HG03060 (cell line): ENCODE measurements around the gene ATP6V1G3.
"Not testable (repeated sequence)": the region's sequence is repeated elsewhere in the genome, so short reads cannot be mapped to it uniquely, and the experiment has no call there.

ENCODE experiments used
- ATAC-seq: cut with Tn5 transposase; IDR thresholded peaks from one replicate; pipeline ENCODE4 v1.9.1; 2021; ENCODE audit warnings: low read depth, moderate number of reproducible peaks; ENCODE audit not compliant: unreplicated experiment

ATP6V1G3 gene, protein sequence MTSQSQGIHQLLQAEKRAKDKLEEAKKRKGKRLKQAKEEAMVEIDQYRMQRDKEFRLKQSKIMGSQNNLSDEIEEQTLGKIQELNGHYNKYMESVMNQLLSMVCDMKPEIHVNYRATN

DNA sequence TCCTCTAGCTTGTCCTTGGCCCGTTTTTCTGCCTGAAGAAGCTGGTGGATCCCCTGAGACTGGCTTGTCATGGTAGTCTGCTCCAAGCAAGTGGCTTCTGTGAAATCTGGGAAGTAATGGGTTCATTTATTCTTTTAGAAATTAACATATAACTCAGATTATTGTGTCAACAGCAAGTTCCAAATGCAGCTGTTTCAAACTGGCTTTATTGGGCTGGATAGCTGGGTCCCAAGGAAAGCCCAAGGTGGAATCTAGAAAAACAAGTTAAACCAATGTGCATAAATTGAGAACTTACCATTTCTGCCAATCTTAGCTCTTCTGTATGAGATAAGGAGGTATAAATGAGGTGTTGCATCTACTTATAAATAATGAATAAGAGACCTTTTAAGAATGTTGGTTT, at the start of gene ATP6V1G3:
TSS of gene ATP6V1G3 (minus strand) at position 101 of the 400 bp plus-strand sequence. CDS start at position 71, 30 bp downstream.
- ATAC-seq, result no peak

DNA sequence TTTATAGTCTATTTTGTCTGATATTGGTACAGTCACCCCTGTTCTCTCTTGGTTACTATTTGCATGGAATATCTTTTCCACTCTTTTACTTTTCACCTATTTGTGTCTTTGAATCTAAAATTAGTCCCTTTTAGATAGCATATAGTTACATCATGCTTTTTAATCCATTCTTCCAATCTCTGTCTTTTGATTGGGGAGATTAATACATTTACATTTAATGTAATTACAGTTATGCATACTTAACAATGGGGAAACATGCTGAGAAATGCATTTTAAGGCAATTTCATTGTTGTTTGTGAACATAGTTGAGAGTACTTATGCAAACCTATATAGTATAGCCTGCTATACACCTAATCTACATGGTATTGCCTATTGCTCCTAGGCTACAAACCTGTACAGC, 48.4 kb upstream of the ATP6V1G3 start:
- ATAC-seq, result no peak

DNA sequence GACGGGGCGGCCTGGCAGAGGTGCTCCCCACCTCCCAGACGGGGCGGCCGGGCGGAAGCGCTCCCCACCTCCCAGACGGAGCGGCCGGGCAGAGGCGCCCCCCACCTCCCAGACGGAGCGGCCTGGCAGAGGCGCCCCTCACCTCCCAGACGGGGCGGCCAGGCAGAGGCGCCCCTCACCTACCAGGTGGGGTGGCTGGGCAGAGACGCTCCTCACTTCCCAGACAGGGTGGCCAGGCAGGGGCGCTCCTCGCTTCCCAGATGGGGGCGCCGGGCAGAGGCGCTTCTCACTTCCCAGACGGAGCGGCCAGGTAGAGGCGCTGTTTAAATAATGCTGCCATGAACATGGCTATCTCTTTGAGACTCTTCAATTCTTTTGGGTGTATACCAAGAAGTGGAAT, 43.7 kb upstream of the ATP6V1G3 start:
- ATAC-seq, result no peak

DNA sequence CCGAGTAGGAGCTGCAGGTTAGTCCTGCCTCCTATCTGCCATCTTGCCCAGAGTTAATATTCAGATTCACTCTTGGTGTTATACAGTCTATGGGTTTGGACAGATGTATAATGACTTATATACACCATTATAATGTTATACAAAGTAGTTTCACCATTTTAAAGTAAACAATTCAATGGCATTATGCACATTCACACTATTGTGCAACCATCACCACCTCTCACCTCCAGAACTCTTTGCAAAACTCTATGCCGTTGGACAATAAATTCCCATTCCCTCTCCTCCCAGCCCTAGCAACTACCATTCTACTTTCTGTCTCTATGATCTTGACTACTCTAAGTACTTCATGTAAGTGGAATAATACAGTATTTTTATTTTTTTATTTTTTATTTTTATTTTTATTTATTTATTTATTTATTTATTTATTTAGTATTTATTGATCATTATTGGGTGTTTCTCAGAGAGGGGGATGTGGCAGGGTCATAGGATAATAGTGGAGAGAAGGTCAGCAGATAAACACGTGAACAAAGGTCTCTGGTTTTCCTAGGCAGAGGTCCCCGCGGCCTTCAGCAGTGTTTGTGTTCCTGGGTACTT, 42.8 kb upstream of the ATP6V1G3 start:
- not testable (repeated sequence) for ATAC-seq

- no peak for ATAC-seq
These were observed 37.0 kb upstream of the ATP6V1G3 start for GRCh38 chr1:198577444-198577843.

DNA sequence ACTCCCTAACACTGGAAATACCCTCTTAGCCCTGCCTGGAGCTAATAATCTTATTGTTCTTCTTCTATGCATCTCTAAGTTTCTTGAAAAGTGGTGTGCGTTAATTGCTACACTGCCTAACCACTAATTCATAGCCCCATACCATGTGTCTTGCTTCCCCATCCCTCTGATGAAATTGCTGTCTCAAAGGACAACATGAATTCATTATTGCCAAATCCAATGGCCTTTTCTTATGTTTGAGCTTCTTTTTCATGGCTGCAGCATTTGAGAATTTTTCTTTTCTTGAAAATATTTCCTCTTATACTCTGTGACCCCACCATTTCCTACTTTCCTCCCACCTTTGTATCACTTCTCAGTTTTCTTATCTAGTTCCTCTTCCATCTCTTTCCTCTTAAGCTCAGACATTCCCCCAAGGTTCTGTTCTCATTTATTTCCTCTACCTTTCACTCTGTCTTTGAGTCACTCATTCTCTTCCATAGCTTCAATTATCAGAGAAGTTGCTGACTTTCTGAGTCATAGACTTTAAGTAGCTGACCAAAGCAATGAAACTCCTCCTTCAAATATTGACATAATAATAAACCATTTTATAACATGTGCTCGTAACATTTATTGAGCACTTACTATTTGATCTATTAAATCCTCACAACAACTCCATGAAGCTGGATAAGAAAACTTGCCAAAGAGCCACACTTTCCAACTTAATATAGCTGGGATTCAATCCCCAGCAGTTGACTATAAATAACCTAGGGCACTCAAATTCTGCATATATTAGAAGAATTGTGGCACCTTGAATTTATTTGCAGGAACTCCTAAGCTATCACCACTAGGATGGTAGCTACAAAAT, 35.5 kb upstream of the ATP6V1G3 start:
- ATAC-seq, result peak; percentile 78

- ATAC-seq, result no peak
These were observed 34.8 kb upstream of the ATP6V1G3 start for GRCh38 chr1:198575292-198575691.

DNA sequence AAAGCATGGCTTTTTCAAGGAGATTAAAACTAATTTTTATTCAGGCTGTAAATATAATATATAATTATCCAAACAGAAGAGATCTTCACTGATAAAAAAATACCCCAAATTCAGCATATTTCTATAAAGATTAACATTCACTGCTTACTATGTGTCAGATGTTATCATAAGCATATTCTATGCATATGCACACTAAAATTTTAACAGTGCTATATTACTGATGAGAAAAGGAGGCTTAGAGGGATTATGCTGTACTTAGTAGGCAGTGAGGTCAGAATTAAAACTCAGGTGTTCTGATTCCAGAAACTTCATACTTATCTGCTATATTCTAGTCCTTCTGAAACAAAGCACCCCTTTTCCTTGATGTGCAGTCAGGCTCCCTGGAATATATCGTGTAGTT, 33.8 kb upstream of the ATP6V1G3 start:
- ATAC-seq, result no peak

DNA sequence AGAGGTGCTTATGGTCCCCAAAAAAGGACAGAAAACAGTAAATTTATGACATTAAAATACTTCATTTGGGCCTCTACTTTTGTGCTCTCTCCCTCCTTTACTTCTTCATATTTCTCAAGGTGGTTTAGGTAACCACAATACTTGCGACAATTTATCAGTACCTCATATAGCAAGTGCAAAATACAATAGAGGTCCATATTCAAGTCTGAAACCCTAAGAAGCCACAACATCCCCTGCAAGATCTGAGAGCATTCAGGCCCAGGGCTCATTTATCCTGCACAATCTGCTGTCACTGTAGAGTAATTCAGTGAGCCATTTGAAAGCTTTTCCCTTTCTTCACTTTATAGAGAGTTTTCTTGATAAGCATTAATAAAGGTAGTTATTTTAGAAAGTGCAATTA, 24.2 kb upstream of the ATP6V1G3 start:
- ATAC-seq, result no peak

GRCh38 chr1:198564157-198564556, 23.7 kb upstream of the ATP6V1G3 start:
- ATAC-seq, result no peak

DNA sequence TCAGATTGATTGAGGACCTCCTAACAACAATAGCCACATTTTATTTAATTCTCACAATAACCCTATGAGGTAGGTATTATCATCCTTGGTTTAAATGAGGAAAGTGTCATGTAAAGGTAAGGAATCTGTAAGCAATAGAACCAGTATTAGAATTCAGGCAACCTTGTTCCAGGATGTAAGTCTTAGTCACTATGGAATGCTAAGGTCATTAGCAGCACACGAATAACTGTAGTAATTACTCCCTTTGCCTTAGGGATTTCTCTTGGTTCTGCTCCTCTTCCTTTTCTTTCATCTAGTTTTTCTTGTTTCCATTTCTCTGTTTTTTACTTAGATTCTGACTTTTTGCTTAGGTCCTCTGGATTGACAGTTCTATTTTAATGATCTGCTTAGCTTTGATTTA, 23.1 kb upstream of the ATP6V1G3 start:
- ATAC-seq, result no peak

GRCh38 chr1:198560161-198560560, 19.7 kb upstream of the ATP6V1G3 start:
- no peak for ATAC-seq

DNA sequence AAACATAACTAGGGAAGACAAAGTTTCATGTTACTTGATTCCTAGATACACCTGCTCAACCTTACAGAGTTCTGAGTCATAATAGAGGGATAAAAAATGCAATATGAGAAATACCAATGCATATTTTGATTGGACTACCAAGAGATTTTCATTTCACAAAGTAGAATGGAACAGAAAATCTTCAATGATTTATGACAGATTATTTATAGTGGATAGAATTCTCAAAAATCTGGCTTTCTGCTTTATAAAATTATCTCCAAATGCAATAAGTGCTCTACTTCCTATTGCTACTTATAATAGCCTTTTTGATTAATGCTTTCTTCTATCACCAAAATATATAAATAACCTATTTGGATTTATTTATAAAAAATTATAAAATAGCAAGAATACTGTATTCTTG, 18.9 kb upstream of the ATP6V1G3 start:
- ATAC-seq, result no peak

- no peak for ATAC-seq
These were observed 17.9 kb upstream of the ATP6V1G3 start for GRCh38 chr1:198558402-198558801.

- ATAC-seq, result peak; percentile 83
These were observed 16.5 kb upstream of the ATP6V1G3 start for GRCh38 chr1:198556971-198557370.

GRCh38 chr1:198552668-198553416, 12.4 kb upstream of the ATP6V1G3 start:
- no peak for ATAC-seq

GRCh38 chr1:198550941-198551524, 10.6 kb upstream of the ATP6V1G3 start:
- no peak for ATAC-seq

- ATAC-seq, result peak; percentile 57
These were observed 9.4 kb upstream of the ATP6V1G3 start for GRCh38 chr1:198549866-198550265.

DNA sequence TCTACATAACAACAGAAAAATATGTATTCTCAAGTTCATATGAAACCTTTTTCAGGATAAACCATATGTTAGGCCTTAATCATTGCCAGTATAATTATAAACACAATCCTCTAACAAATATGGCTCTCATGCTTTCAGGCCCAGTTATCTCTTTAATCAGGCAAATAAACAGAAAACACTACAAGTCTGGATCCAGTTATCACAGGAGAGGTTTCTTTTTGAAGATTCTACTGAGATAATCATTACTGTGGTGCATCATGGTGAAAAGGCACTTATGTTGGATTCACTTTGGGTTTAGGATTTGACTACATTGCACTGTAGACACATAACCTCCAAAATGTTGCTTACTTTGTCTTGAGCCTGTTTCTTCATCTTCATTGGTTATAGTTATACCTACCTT, 8.4 kb upstream of the ATP6V1G3 start:
- ATAC-seq, result no peak

DNA sequence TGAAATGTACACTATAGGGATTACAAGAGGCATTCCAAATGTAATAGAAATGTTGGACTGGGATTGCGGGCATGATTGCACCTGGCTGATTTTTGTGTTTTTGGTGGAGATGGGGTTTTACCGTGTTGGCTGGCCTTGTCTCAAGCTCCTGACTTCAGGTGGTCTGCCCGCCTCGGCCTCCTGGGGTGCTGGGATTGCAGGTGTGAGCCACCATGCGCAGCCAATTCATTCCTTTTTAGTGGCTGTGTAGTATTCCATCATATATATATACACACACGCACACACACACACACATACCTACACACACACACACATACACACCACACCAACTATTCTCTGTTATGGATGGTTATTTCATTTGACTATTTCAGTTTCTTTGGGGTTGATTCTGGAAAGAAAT, 4.7 kb upstream of the ATP6V1G3 start:
- no peak for ATAC-seq

DNA sequence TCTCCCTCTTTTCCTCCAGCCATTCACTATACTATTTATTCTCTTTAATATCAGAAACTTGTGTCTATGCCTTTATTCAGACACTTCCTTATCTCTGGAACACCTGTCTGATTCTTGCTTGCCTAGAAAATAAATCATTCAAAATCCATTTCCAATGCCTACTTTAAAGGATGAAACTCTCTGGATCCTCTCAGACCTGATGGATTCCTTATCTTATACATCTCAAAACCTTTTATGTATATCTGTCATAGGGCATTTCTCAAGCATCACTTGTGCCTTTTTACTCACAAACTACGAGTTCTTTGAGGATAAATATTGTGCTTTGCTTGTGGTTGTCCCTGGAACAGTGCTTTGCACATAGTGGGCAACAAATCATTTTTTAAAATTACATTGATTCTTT, 3.8 kb upstream of the ATP6V1G3 start:
- ATAC-seq, result no peak
